RWPE2 (cell line): ENCODE measurements around the gene KIAA1549.

ENCODE experiments used
- ATAC-seq: fragments of 200-7000 bp; cut with Tn5 transposase; 3 replicates; pipeline ENCODE4 v1.9.1; 2021; ENCODE audit warnings: low read depth
- DNase-seq: peaks from one replicate; pipeline ENCODE4 v3.0.0-alpha.2; 2020; ENCODE audit warnings: low spot score
- H3K27ac ChIP-seq: fragments of 450-650 bp; 2 replicates; pipeline ENCODE4 v1.5.1; 2017; ENCODE audit warnings: mild to moderate bottlenecking; ENCODE audit not compliant: poor library complexity, severe bottlenecking
- H3K27me3 ChIP-seq: fragments of 250-450 bp; sonication (Bioruptor Pico); 2 replicates; pipeline ENCODE4 v1.5.1; 2021; ENCODE audit warnings: mild to moderate bottlenecking, moderate library complexity; ENCODE audit not compliant: insufficient read depth, poor library complexity, severe bottlenecking
- H3K36me3 ChIP-seq: fragments of 250-450 bp; sonication (Bioruptor Pico); 2 replicates; pipeline ENCODE4 v1.5.1; 2020; ENCODE audit warnings: low read depth, mild to moderate bottlenecking, moderate library complexity
- H3K4me1 ChIP-seq: fragments of 250-450 bp; sonication (Bioruptor Pico); 2 replicates; pipeline ENCODE4 v1.5.1; 2021; ENCODE audit warnings: mild to moderate bottlenecking, moderate library complexity; ENCODE audit not compliant: insufficient read depth, poor library complexity, severe bottlenecking
- H3K4me3 ChIP-seq: fragments of 250-450 bp; sonication (Bioruptor Pico); 2 replicates; pipeline ENCODE4 v1.5.1; 2021; ENCODE audit warnings: mild to moderate bottlenecking, moderate library complexity; ENCODE audit not compliant: severe bottlenecking
- H3K9me3 ChIP-seq: fragments of 250-450 bp; sonication (Bioruptor Pico); 2 replicates; pipeline ENCODE4 v1.5.1; 2021; ENCODE audit warnings: mild to moderate bottlenecking, moderate library complexity; ENCODE audit not compliant: severe bottlenecking
- CTCF ChIP-seq: fragments of 450-650 bp; IDR thresholded peaks from one replicate; pipeline ENCODE4 v1.5.1; 2017; ENCODE audit warnings: mild to moderate bottlenecking, moderate library complexity; ENCODE audit not compliant: poor library complexity, severe bottlenecking

KIAA1549 gene

GRCh38 chr7:138838166-138838565, 143.0 kb downstream of the KIAA1549 start:
- Histone ChIP-seq H3K4me3 (no peak overlapping the region), H3K4me1 (no peaks in the 10 kb centered on the region), H3K27me3 (no peaks in the 10 kb centered on the region), H3K9me3 (no peaks in the 10 kb centered on the region), H3K27ac (no peak overlapping the region), H3K36me3 (no peaks in the 10 kb centered on the region)
- no peak for TF ChIP-seq CTCF
- DNase-seq = no peak
- no peak for ATAC-seq

DNA sequence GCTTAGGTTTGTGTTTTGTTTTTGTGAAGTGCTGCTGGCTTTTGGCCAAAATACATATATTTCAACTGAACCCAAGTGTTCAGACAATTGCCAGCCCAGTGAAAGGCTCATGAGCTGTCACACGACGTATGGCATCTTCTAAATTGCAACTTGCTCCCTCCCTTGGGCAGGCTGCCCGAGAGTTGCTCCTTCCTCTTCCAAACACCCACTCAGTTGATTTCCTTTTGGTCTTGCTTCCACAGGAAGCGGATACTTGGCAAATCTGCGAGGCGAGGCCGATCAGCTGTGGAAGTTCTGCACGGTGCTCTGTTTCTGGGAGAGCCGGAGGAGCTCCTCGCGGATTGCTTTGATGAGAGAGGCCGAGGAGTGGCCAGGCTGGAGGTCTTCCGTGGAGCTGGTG, 143.6 kb downstream of the KIAA1549 start:
- Histone ChIP-seq H3K4me1 (no peaks in the 10 kb centered on the region), H3K36me3 (no peaks in the 10 kb centered on the region), H3K27ac (no peak overlapping the region), H3K9me3 (no peaks in the 10 kb centered on the region), H3K27me3 (no peaks in the 10 kb centered on the region), H3K4me3 (no peak overlapping the region)
- ATAC-seq = no peak
- no peak for DNase-seq
- no peak for TF ChIP-seq CTCF

- TF ChIP-seq CTCF = no peak
- no peaks in the 10 kb centered on the region for H3K4me1 ChIP-seq
- no peak for ATAC-seq
- no peak overlapping the region for H3K27ac ChIP-seq
- no peaks in the 10 kb centered on the region for H3K36me3 ChIP-seq
- no peak overlapping the region for H3K4me3 ChIP-seq
- no peaks in the 10 kb centered on the region for H3K9me3 ChIP-seq
- no peak for DNase-seq
- no peaks in the 10 kb centered on the region for H3K27me3 ChIP-seq
Measured at GRCh38 chr7:138835087-138835486, 146.1 kb downstream of the KIAA1549 start.

- Histone ChIP-seq H3K36me3 (no peaks in the 10 kb centered on the region), H3K27me3 (no peaks in the 10 kb centered on the region), H3K27ac (no peak overlapping the region), H3K4me3 (no peak overlapping the region), H3K9me3 (peaks cover 1% of the 10 kb centered on the region), H3K4me1 (no peaks in the 10 kb centered on the region)
- TF ChIP-seq CTCF = no peak
- ATAC-seq = no peak
- no peak for DNase-seq
Measured at GRCh38 chr7:138834583-138834982, 146.6 kb downstream of the KIAA1549 start.

DNA sequence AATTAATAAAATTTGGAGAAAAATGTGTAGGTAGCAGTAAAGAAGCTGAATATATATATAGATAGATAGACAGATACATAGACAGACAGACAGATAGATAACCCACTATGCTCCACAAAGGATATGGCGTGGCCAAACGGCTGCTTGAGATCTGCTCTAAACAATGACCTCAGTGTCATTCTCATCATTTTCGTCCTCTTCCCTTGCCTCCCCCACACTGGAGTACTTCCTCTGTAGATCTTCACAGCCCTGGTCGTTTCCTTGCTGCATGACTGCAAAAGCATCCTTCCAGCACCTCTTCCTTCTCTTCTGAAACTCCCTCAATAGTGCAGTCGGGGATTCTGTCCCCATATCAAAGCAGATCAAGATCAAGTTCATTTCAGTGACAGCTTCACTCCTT, 147.6 kb downstream of the KIAA1549 start:
- ATAC-seq = no peak
- Histone ChIP-seq H3K4me1 (no peaks in the 10 kb centered on the region), H3K4me3 (no peak overlapping the region), H3K27me3 (no peaks in the 10 kb centered on the region), H3K9me3 (peaks cover 1% of the 10 kb centered on the region), H3K36me3 (no peaks in the 10 kb centered on the region), H3K27ac (no peak overlapping the region)
- TF ChIP-seq CTCF = no peak
- DNase-seq = no peak
